HCT116 (cell line): ENCODE measurements around the gene LPAR3. TPM values are rescaled to one million over a fixed set of nuclear protein-coding genes. Genes with fewer than 3 reads are reported as not detected.

Experiments used
- ATAC-seq: fragments of 200-7000 bp; cut with Tn5 transposase; 2 replicates; pipeline ENCODE4 v1.9.1; 2020; ENCODE audit warnings: mild to moderate bottlenecking, moderate library complexity
- BruUV-seq: library from RNA; stranded (reverse); fragments of 400-500 nt; replicated peaks from 2 replicates; lab custom pipeline; 2021; lab: Mats Ljungman, UMichigan
- CTCF ChIA-PET: fragments of 300-600 bp; sonication (Branson Sonifier 250); formaldehyde crosslinking; loops from one replicate; lab custom pipeline; 2021; ENCODE audit warnings: antibody characterized with exemption; lab: Charles Lee
- POLR2A ChIA-PET: fragments of 300-600, 350-600 bp; sonication (Branson Sonifier 250); formaldehyde crosslinking; loops from one replicate; lab custom pipeline; 2021; ENCODE audit warnings: antibody characterized with exemption; lab: Charles Lee
- RAD21 ChIA-PET, 2 experiments: fragments of 300-600 bp; sonication (Branson Sonifier 250); formaldehyde crosslinking; loops; one replicate each; lab custom pipeline; 2023; ENCODE audit warnings: low total read pairs in 2 of 2; ENCODE audit not compliant: uncharacterized antibody in 2 of 2, unreplicated experiment in 2 of 2, low non-redundant PET in 1 of 2; lab: Charles Lee
- DNase-seq: peaks from one replicate; pipeline ENCODE4 v3.0.0-alpha.2; 2010; ENCODE audit warnings: low read depth, low spot score
- H2AFZ ChIP-seq: fragments of 200-600 bp; shearing (Covaris generic), sonication (generic); 2 replicates; pipeline ENCODE4 v1.6.1; 2017; ENCODE audit warnings: low read depth, mixed run types, mixed read lengths, antibody characterized with exemption, low read length; ENCODE audit not compliant: poor library complexity, severe bottlenecking
- H3K27ac ChIP-seq: 2 replicates; pipeline ENCODE4 v1.5.1; 2012; ENCODE audit warnings: low read depth, low read length
- H3K27me3 ChIP-seq: fragments of 200-600 bp; sonication (generic); 2 replicates; pipeline ENCODE4 v1.6.1; 2016; ENCODE audit warnings: mixed run types, low read length, mixed read lengths; ENCODE audit not compliant: insufficient read depth
- H3K36me3 ChIP-seq, 2 experiments: fragments of 200-500 bp in 1 of 2; fragments of 200-600 bp in 1 of 2; sonication (Bioruptor generic) in 1 of 2; sonication (generic) in 1 of 2; 2 replicates each; pipeline versions ENCODE4 v1.5.1 to v1.6.1; 2014 to 2016; ENCODE audit warnings: low read length in 2 of 2, inconsistent platforms in 1 of 2, mixed read lengths in 1 of 2, mixed run types in 1 of 2; ENCODE audit not compliant: insufficient read depth in 2 of 2, control insufficient read depth in 1 of 2
- H3K4me1 ChIP-seq, 2 experiments: fragments of 200-600 bp in 1 of 2; sonication (generic) in 1 of 2; 2 replicates each; pipeline versions ENCODE4 v1.5.1 to v1.6.1; 2012 to 2017; ENCODE audit warnings: low read length in 2 of 2, inconsistent platforms in 1 of 2, mild to moderate bottlenecking in 1 of 2, mixed read lengths in 1 of 2, mixed run types in 1 of 2, moderate library complexity in 1 of 2; ENCODE audit not compliant: insufficient read depth in 2 of 2, control insufficient read depth in 1 of 2
- H3K4me2 ChIP-seq: fragments of 200-600 bp; sonication (generic); 2 replicates; pipeline ENCODE4 v1.6.1; 2017; ENCODE audit warnings: mixed run types, low read length, mixed read lengths
- H3K4me3 ChIP-seq, 2 experiments: fragments of 200-600 bp in 1 of 2; sonication (generic) in 1 of 2; replicated peaks in 1 of 2; 2 replicates each; pipeline ENCODE4 v1.5.1; 2011 to 2016; ENCODE audit warnings: low read length in 2 of 2, control low read depth in 1 of 2, low read depth in 1 of 2, mild to moderate bottlenecking in 1 of 2, mixed read lengths in 1 of 2, mixed run types in 1 of 2
- H3K79me2 ChIP-seq: fragments of 200-600 bp; sonication (generic); 2 replicates; pipeline ENCODE4 v1.6.1; 2017; ENCODE audit warnings: mild to moderate bottlenecking, mixed run types, low read length, moderate library complexity, mixed read lengths; ENCODE audit not compliant: insufficient read depth
- H3K9ac ChIP-seq: fragments of 200-600 bp; sonication (generic); 2 replicates; pipeline ENCODE4 v1.6.1; 2016; ENCODE audit warnings: low read length, mixed read lengths
- H3K9me2 ChIP-seq: fragments of 200-600 bp; sonication (generic), shearing (Covaris generic); 2 replicates; pipeline ENCODE4 v1.6.1; 2017; ENCODE audit warnings: mixed run types, mild to moderate bottlenecking, moderate library complexity; ENCODE audit not compliant: insufficient read depth
- H3K9me3 ChIP-seq, 2 experiments: fragments of 200-500 bp in 1 of 2; fragments of 200-600 bp in 1 of 2; sonication (Bioruptor generic) in 1 of 2; sonication (generic) in 1 of 2; 2 replicates each; pipeline ENCODE4 v1.6.1; 2014 to 2017; ENCODE audit warnings: low read length in 2 of 2, mixed read lengths in 2 of 2, inconsistent platforms in 1 of 2, low read depth in 1 of 2, mild to moderate bottlenecking in 1 of 2, mixed run types in 1 of 2, moderate library complexity in 1 of 2; ENCODE audit not compliant: control insufficient read depth in 1 of 2, insufficient read depth in 1 of 2
- H4K20me1 ChIP-seq: fragments of 200-600 bp; sonication (generic), shearing (Covaris generic); 2 replicates; pipeline ENCODE4 v1.6.1; 2017; ENCODE audit warnings: mixed run types, mild to moderate bottlenecking, moderate library complexity; ENCODE audit not compliant: insufficient read depth
- CBX3 ChIP-seq: IDR thresholded peaks from 2 replicates; pipeline ENCODE4 v1.6.1; 2012; ENCODE audit warnings: low read depth
- CEBPB ChIP-seq: IDR thresholded peaks from 2 replicates; pipeline ENCODE4 v1.6.1; 2012; ENCODE audit warnings: low read depth
- EGR1 ChIP-seq: IDR thresholded peaks from 2 replicates; pipeline ENCODE4 v1.6.1; 2012; ENCODE audit warnings: low read depth
- ELF1 ChIP-seq: IDR thresholded peaks from 2 replicates; pipeline ENCODE4 v1.6.1; 2012; ENCODE audit warnings: low read depth, borderline replicate concordance
- EZH2 ChIP-seq: fragments of 200-600 bp; sonication (generic); IDR thresholded peaks from 2 replicates; pipeline ENCODE4 v1.6.1; 2017; ENCODE audit warnings: antibody characterized with exemption, mixed run types
- EZH2phosphoT487 ChIP-seq: fragments of 200-600 bp; IDR thresholded peaks from 2 replicates; pipeline ENCODE4 v1.6.1; 2018; ENCODE audit warnings: antibody characterized with exemption, borderline replicate concordance
- FOSL1 ChIP-seq: IDR thresholded peaks from 2 replicates; pipeline ENCODE4 v1.6.1; 2012; ENCODE audit warnings: low read depth
- JUND ChIP-seq: IDR thresholded peaks from 2 replicates; pipeline ENCODE4 v1.6.1; 2012
- POLR2A ChIP-seq: IDR thresholded peaks from 2 replicates; pipeline ENCODE4 v1.7.0; 2011; ENCODE audit warnings: borderline replicate concordance; ENCODE audit not compliant: insufficient read depth, insufficient read length; ENCODE audit errors: extremely low read depth
- POLR2AphosphoS5 ChIP-seq: IDR thresholded peaks from 2 replicates; pipeline ENCODE4 v1.6.1; 2011; ENCODE audit warnings: mild to moderate bottlenecking, low read depth, low read length, moderate library complexity
- SIN3A ChIP-seq: IDR thresholded peaks from 2 replicates; pipeline ENCODE4 v1.6.1; 2012; ENCODE audit warnings: low read depth
- SP1 ChIP-seq: IDR thresholded peaks from 2 replicates; pipeline ENCODE4 v1.6.1; 2012; ENCODE audit warnings: low read depth
- SRF ChIP-seq: IDR thresholded peaks from 2 replicates; pipeline ENCODE4 v1.6.1; 2012; ENCODE audit warnings: low read depth
- TCF7L2 ChIP-seq: IDR thresholded peaks from 2 replicates; pipeline ENCODE4 v1.7.0; 2011; ENCODE audit warnings: borderline replicate concordance, inconsistent platforms; ENCODE audit not compliant: insufficient read depth, insufficient read length; ENCODE audit errors: extremely low read depth
- YY1 ChIP-seq: IDR thresholded peaks from 2 replicates; pipeline ENCODE4 v1.6.1; 2011; ENCODE audit warnings: low read length, low read depth, moderate library complexity, mild to moderate bottlenecking; ENCODE audit not compliant: insufficient replicate concordance; ENCODE audit errors: extremely low read depth
- ZFX ChIP-seq: fragments of 450-650 bp; IDR thresholded peaks from 2 replicates; pipeline ENCODE4 v1.6.1; 2017
- intact Hi-C: fragments of 100-400 bp; cut with micrococcal nuclease; formaldehyde crosslinking; loops from 2 replicates; pipeline ENCODE4 v1.10.0; 2022
- total RNA-seq: library from RNA; stranded (reverse); gene quantifications from one replicate; pipeline ENCODE4 v1.2.1, GENCODE V29; 2021; ENCODE audit not compliant: unreplicated experiment
- TF ChIP-seq, protein P1 (sequence below): IDR thresholded peaks from 2 replicates; pipeline ENCODE4 v1.6.1; 2012
- TF ChIP-seq, protein P2 (sequence below): IDR thresholded peaks from 2 replicates; pipeline ENCODE4 v1.6.1; 2012; ENCODE audit warnings: low read depth
- TF ChIP-seq, protein P3 (sequence below): IDR thresholded peaks from 2 replicates; pipeline ENCODE4 v1.6.1; 2012

LPAR3 gene
- total RNA-seq, 1 experiment from 2014 or later: 27.2 TPM

DNA sequence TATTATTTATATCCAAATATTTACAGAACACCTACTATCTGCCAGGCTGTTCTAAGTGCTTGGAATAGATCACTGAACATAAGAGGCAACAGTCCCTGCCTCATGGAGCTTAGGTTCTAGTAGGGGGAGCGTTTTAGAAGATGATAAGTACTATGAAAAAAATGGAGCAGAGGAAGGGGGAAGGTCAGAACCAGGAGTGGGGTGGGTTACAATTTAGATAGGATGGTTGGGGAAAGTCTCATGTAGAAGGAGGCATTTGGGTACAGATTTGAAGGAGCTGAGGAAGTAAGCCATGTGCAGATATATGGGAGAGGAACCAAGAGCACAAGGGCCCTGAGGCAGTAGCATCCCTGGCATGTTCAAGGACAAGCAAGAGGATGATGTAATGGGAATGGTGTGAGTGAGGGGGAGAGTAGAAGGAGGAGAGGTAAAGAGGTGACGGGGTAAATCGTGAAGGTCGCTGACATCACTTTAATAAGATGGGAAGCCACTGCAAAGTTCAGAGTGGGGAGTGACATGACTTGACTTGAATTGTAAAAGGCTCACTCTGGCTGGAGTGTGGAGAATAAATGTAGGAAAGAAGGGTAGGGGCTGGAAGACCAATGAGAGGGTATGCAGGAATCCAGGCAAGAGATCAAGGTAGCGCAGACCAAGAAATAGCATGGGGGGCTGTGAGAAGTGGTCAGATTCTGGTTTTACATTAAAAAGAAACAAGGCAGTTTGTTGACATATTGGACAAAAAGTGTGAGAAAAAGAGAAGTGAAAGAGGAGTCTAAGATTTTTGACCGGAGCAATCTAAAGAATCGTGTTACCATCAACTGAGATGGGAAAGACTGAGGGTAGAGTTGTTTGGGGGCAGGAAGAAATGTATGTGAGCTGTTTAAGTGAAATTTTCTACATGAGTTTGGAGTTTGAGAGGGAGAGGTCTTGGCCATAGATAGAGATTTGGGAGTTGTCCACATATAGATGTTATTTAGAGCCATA, 92.6 kb downstream of the LPAR3 start:
- Histone ChIP-seq H4K20me1 (no peaks in the 10 kb centered on the region), H3K9me2 (no peaks in the 10 kb centered on the region), H2AFZ (no peak overlapping the region), H3K4me3 (no peak overlapping the region), H3K4me2 (no peak overlapping the region), H3K27ac (no peak overlapping the region), H3K27me3 (no peaks in the 10 kb centered on the region), H3K4me1 (no peaks in the 10 kb centered on the region), H3K79me2 (no peaks in the 10 kb centered on the region), H3K36me3 (no peaks in the 10 kb centered on the region), H3K9ac (no peak overlapping the region), H3K9me3 (no peaks in the 10 kb centered on the region)
- intact Hi-C loops: no loop called here
- DNase-seq (no peak), ATAC-seq (no peak)
- POLR2A ChIA-PET: no interaction called here
- RAD21 ChIA-PET: no interaction called here
- TF ChIP-seq SRF: no peak
- no peak for TF ChIP-seq ELF1
- TF ChIP-seq, protein P1, sequence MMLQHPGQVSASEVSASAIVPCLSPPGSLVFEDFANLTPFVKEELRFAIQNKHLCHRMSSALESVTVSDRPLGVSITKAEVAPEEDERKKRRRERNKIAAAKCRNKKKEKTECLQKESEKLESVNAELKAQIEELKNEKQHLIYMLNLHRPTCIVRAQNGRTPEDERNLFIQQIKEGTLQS: no peak
- TF ChIP-seq EZH2: no peak
- TF ChIP-seq JUND: no peak
- no peak for TF ChIP-seq POLR2AphosphoS5
- TF ChIP-seq, protein P2, sequence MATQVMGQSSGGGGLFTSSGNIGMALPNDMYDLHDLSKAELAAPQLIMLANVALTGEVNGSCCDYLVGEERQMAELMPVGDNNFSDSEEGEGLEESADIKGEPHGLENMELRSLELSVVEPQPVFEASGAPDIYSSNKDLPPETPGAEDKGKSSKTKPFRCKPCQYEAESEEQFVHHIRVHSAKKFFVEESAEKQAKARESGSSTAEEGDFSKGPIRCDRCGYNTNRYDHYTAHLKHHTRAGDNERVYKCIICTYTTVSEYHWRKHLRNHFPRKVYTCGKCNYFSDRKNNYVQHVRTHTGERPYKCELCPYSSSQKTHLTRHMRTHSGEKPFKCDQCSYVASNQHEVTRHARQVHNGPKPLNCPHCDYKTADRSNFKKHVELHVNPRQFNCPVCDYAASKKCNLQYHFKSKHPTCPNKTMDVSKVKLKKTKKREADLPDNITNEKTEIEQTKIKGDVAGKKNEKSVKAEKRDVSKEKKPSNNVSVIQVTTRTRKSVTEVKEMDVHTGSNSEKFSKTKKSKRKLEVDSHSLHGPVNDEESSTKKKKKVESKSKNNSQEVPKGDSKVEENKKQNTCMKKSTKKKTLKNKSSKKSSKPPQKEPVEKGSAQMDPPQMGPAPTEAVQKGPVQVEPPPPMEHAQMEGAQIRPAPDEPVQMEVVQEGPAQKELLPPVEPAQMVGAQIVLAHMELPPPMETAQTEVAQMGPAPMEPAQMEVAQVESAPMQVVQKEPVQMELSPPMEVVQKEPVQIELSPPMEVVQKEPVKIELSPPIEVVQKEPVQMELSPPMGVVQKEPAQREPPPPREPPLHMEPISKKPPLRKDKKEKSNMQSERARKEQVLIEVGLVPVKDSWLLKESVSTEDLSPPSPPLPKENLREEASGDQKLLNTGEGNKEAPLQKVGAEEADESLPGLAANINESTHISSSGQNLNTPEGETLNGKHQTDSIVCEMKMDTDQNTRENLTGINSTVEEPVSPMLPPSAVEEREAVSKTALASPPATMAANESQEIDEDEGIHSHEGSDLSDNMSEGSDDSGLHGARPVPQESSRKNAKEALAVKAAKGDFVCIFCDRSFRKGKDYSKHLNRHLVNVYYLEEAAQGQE: no peak
- no peak for TF ChIP-seq FOSL1
- TF ChIP-seq, protein P3, sequence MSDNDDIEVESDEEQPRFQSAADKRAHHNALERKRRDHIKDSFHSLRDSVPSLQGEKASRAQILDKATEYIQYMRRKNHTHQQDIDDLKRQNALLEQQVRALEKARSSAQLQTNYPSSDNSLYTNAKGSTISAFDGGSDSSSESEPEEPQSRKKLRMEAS: no peak
- no peak for TF ChIP-seq EGR1
- TF ChIP-seq SIN3A: no peak
- no peak for TF ChIP-seq YY1
- no peak for TF ChIP-seq CBX3
- TF ChIP-seq EZH2phosphoT487: no peak
- TF ChIP-seq POLR2A: no peak
- TF ChIP-seq SP1: no peak
- TF ChIP-seq CEBPB: no peak
- TF ChIP-seq TCF7L2: no peak
- TF ChIP-seq ZFX: no peak
- CTCF ChIA-PET: no interaction called here
- no TSS peak for BruUV-seq
